Inferior parietal cortex (tissue), 1 donor: ENCODE measurements around the gene KIAA1755.

Experiments
- DNase-seq: peaks from one replicate; pipeline ENCODE4 v3.0.0-alpha.2; 2016; ENCODE audit errors: extremely low spot score

Gene KIAA1755

DNA sequence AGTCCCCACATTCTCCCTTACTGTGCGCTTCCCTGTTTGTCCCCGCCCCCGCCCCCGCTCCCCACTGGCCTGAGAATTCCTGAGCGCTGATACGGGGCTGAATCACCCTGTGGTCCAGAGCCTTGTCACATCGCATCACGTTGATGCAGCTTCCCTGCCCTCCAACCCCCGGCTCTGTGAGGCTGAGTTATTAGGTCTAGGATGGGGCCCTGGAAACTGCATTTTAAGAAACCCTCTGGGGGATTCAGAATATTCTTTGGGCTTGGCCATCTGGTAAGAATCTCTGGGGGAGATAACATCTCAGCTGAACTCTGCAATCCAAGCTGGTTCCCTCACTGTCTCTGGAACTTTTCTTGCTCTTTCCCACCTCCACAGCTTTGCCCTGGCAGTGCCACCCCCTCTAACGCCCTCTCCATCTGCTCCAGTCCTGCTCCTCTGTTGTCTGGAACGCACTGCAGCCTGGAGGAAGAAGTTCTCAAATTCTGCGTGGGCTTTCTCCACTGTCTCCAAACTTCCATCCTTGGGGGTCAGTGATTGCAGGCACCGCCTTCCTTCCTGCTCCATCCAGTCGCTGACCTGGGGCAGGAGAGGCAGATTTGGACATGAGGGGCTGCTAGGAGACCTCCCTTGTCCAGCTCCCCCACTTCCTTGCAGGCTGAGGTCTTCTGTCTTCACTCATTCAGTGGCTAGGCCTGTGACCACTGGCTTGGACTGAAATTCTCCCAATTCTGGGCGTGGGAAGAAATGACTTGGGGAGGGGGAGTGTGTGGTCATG is 42.6 kb downstream of the KIAA1755 start:
- DNase-seq: no peak

DNA sequence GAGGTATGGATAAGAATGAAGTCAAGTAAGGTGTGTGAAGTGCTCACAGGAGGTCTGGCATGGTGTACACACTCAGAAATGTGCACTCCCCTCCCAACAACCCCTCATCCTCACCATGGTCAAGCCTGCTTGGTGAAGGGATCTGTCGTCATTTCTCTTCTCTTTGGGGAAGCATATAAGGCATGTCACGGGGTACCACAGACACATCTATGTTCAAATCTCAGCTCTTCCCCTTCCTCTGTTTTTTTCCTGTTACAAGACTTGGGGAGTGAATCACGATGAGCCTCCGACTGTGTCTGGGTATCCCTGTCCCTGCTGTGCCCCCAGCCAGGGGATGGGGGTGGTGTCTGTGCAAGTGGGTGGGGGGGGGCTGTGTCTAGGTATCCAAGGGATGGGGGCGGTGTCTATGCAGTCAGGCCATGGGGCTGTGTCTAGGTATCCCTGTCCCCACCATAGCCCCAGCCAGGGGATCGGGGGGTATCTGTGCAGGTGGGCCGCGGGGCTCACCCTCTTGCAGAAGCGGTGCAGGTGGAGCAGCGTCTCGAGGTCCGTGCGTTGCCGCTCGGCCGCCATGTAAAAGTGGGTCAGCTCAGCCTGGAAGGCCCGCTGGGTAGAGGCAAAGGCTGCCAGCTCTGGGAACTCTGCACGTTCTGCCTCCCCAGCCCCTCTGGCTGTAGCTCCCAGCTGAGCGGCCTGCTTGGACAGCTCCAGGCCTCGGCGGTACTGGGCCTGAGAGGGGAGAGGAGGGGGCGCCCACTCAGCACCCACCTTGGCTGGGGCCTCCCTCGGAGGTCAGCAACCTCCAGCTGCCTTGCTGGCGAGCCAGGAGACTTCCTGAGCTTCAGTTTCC is 43.6 kb downstream of the KIAA1755 start:
- no peak for DNase-seq

DNA sequence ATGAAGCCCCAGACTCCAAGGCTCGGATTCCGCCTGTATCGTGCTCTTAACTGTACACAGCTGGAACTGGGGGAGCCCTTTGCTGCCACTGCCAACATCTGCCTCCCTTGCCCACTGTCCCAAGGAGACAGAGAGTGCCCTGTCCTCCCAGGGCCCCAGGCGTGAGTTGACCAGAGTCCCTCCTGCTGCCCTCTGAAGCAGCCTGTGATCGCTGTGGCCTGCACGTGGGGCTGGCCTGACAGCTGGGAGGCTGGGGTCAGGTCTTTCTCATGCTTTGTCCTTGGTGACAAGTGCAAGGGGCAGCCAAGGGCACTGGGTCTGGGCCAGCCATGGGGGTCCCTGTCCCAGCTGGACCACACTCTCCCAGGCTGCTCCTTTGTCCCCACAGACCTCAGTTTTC is 44.3 kb downstream of the KIAA1755 start:
- DNase-seq: no peak

DNA sequence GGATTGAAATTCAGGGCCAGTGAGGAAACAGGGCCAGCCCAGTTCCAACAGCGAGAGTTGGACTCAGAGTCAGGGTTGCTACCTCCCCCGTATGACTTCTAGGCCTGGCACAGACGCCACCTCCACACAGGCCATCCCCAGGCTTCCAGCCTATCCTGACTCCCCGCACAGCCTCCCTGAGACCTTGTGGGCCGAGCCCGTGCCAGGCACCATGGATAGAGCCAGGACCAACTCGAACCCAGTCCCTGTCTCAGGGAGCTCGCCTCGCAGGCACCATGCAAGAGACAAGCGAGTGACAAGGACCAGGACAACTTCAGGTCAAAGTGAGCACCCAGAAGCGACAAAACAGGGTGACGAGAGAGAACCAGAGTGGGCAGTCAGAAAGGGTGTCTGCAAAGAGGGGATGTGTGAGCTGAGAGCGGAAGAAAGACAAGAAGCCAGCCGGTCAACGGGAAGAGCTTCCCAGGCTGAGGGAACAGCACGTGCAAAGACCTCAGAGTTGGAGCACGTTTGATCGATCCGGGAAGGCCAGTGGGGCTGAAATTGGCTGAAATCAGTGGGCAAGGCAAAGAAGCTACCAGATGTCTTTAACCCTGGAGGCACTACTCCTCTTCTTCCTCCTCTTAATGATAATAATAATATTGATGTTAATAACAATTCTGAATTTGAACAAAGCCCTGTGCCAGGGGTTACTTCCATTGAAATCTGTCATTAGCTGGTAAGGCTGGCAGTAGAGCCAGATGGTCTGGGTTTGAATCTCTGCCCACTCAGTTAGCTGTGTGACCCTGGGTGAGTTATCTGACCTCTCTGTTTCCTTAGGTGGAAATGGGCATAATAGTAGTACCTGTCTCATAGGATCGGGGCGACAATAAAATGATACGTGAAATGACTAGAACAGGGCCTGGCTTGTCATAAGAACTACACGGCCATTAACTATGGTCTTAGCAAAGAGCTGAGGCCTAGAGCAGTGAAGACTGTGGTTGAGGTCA is 45.0 kb downstream of the KIAA1755 start:
- DNase-seq: no peak

DNA sequence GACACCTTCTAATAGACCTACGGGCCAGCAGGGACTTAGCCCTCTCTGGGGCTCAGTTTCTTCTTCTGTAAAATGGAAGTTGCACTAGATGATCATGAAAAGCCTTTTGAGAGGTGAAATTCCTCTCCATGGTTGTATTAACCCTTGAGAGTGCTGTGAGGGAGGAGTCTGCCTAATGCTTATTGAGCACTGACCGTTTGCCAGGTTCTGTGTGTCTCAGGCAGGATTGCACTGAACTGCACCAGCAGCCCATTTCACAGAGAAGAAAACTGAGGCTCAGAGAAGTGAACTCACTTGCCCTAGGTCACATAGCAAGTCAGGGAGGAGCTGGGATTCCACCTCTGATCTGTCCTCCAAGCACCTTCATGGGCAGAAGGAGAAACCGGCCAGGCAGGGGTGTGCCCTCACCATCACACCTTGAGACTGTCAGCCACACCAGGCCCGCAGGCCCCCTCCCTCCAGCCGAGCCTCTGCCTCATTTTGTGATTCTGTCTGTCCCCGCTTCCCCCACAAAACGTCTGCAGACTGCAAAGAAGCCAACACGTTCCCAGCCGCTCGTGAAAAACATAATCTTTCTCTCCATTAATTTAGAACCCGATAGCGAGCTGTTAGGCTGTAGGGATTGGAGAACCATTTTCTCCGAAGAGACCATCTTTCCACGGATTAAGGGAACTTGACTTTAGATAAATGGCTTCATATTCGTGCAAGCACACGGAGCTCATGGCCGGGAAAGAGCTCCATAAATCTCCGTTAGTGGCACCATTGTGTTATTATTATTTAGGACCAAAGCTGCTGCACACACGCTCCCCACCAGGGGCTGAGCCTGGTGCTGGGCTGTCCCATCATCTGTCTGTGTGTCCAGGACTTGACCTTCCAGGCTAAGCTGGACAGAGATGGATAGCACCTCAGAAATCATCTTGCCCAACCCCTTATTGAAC is 46.0 kb downstream of the KIAA1755 start:
- DNase-seq: no peak

DNA sequence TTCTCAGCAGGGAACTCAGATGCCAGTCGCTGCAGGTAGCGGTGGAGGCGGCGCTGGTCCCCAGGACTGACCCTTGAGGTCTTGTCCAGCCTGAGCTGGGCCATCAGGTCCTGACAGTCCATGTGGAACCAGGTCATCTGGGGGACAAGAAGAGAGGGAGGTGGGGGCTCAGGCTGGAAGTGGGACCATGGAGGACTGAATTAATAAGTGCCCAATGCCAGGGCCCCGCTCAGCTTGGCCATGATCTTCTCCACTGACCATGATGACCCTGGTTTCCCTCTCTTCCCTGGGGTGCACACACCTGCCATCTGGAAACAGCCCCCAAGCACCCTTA is 47.0 kb downstream of the KIAA1755 start:
- no peak for DNase-seq

DNA sequence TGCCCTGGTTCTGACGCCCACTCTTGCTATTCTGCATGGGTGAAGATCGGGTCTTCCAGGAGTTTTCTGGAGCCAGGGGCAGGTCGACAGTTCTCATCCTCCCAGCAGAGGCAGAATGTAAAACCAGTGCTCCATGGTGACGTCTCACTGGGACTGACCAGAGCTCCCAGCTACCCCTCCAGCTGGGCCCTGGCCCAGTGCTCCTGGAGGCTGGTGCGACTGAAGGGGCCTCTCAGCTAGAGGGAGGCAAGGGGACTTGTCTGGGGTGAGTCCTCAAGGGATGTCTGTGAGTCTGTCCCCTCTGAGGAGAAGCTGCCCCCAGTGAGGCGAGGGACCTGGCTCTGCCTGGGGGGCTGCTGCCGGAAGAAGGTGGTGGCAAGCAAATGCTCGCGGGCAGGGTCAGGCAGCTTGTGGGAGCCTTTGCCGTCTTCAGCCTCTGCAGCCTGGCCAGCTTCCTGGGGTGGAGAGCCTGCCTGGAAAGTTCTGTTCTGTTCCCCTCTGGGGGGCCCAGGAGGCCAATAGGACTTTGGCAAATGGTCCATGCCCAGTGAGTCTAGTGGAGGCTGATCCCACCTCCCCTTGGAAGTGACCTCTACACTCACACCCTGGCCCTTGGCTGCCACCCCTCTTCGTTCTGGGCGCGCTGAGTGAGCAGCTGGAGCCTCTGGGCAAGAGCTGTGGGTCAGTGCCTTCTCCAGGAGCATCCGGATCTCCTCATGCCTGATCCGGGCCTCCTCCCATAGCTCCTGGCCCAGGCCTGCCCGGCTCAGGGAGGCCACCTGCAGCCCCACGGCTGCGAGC is 47.5 kb downstream of the KIAA1755 start:
- DNase-seq: no peak

DNA sequence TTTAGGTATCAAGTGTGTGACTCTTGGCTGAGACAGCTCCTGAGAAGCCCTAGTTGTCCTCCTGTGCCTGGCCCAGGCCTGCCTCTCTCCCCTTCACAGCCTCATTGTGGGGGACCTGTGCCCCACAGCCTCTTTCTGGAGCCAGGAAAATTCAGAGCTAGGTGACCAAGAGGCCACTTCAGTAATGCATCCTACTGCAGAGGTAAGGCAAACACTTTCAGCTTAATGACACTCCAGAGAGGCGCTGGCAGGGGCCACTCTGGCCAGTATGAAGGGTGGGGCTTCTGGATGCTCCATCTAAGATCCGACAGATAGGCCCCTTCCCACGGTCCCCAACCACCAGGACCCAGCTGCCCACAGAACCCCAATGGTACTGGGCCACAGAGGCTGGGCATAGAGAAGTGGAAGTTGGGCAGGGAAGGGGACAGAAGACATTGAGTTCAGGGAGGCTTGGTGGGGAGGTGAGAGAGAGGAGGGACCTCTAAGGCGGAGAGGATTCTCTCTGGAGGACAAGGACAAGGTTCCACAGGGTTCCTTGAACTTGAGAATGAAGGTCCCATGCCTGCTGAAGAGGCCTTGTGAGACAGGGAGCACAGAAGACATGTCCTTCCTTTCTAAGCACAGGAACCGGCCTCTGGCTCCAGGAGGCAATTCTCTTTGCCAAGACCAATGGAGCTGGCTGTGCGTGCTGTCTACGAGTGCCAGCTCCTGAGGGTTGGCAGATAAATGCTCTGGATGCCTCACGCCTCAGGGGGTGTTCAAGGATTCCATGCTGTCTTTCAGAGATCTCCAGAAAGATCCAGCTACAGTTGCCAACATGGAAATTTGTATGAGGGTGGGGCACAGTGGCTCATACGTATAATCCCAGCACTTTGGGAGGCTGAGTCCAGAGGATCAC is 49.1 kb downstream of the KIAA1755 start:
- DNase-seq: no peak

DNA sequence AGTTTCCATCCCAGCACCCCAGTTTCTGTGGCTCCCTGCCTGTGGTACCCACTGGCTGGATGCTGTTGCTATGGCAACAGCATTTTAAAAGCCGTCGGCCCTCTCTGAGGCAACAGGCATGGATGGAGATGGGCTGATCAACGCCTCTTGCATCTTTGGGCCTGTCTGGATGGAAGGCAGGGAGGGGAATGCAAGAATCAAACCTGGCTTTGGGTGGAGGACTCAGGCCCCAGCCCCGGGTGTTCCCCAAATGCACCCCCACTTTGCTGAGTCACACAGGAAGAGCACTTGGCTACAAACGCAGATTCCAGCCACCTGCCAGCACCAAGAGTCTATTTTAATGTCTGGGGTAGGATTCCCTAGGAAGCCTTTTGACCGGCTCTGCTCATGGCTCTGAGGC is 49.8 kb downstream of the KIAA1755 start:
- no peak for DNase-seq

DNA sequence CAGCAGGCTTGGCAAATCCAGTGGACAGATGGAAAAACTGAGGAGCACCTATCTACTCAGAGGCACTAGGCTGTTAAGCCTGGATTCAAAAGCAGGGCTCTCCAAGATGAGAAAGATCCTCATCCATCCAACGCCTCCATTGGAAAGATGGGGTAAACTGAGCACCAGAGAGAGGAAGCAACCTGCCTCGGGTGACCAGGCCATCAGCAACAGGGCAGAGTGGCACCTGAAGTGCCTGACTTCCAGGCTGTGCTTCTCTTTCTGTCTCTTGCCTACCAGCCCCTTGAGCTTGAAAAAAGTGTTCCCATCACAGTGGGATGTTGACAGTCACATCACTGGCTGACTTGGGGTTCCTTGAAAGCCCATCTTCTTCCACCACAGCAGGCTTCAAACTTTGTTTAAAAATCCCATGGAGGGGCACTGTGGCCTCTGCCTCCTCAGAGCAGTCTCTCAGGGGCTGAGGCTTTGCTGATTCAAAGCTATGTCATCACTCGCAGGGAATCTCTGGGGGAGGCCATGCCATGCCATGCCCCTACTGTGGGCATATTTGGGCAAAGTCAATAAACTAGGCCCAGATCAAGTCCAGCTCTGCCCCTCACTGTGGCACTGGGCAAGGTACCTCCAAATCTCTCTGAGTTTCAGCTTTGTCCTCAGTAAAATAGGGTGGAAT is 50.7 kb downstream of the KIAA1755 start:
- no peak for DNase-seq

DNA sequence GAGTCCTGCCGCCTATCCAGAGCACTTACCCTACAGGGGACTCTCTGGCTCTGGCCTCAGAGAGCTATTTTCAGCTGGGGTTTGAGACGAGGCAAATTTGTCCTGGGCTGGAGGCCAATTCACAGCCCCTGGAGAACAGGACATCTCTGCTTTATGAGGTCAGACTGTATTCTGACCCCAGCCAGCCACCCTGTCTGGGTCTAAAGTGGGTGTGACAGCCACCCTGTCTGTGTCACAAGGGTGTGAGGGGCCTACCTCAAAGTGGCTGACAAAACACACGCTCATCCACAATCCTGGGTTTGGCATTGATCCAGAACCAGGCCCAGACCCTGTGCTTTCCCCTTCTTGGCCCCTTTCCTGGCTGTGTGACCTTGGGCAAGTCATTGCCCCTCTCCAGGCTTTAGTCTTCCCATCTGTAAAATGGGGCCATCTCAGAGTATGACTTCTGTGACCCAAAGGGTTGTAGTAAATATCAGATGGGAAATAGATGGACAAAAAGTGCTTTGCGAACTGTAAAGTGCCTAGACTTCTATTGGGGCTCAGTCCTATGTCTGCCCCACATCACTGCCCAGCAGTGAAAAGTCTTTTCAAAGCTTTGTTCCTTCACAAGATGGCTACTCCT is 51.4 kb downstream of the KIAA1755 start:
- no peak for DNase-seq

DNA sequence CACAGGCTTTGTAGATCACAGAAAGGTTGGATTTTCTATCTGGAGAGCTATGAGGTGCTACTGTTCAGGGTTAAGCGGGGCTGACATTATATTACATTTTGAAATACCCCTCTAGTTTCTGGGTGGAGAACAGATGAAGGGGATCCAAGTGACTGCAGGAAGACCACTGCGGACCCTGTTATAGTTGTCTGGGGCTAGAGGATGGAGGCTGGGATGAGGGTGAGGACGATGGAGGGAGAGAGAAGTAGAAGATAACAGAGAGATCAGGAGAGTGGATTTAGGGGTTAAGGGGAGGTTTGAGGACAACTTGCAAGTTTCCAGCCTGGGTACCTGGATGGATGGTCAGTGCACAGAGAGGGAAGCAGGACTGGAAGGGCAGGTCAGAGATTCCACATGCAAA is 52.0 kb downstream of the KIAA1755 start:
- DNase-seq: no peak

DNA sequence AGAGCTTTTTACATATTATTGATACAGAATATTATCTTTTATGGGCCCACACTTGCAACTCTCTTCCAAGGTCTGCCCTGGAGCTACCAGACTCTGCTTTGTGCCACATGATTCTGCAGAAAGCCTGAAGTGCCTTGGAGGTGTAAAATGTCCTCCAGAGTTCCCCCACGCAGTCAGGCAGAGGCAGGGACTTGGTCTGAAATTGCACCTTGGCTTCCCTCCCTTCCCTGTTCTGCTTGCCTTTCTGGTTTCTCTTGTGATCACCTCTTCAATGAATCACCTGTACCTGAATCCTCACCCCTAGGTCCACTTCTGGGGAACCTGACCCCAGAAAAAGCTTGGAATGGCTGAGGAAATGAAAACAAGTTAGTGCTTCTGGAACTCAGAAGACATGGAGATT is 52.4 kb downstream of the KIAA1755 start:
- DNase-seq: no peak

DNA sequence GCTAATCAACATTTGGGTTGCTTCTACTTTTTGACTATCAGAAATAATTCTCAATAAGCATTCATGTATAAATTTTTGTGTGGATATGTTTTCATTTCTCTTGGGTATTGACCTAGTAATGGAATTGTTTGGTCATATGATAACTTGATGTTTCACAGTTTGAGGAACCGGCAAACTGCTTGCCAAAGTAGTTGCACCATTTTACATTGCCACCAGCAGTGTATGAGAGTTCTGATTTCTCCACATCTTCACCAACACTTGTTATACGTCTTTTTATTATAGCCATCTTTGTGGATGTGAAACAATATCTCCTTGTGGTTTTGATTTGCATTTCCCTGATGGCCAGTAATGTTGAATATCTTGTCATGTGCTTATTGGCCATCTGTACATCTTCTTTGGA is 52.9 kb downstream of the KIAA1755 start:
- DNase-seq: no peak

DNA sequence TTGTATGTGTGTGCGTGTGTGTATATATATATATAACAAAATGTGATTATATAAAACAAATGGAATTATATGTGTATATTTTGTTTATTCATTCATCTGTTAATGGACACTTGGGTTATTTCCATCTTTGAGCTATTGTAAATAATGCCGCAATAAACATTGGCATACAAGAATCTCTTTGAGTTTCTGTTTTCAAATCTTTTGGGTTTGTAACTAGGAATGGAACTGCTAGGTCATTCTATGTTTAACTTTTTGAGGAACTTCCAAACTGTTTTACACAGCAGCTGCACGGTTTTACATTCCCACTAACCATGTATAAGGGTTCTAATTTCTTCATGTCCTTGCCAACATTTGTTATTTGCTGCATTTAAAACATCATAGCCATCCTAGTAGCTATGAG is 55.5 kb downstream of the KIAA1755 start:
- DNase-seq: no peak

DNA sequence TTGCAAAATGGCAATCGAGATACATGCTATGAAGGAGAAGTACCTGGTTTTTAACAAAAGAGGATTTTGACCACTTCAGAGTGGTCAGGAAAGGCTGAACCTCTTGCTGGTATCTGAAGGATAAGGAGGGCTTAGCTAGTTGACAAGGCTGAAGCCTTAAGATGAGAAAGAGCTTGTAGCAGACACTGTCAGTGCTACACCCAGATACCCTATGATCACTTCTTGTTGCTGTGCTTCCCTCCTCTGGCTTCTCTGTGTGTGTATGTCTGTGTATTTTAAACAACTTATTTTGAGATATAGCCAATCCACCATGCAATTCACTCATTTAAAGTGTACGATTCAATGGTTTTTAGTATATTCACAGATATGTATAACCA is 56.6 kb downstream of the KIAA1755 start:
- DNase-seq: no peak

DNA sequence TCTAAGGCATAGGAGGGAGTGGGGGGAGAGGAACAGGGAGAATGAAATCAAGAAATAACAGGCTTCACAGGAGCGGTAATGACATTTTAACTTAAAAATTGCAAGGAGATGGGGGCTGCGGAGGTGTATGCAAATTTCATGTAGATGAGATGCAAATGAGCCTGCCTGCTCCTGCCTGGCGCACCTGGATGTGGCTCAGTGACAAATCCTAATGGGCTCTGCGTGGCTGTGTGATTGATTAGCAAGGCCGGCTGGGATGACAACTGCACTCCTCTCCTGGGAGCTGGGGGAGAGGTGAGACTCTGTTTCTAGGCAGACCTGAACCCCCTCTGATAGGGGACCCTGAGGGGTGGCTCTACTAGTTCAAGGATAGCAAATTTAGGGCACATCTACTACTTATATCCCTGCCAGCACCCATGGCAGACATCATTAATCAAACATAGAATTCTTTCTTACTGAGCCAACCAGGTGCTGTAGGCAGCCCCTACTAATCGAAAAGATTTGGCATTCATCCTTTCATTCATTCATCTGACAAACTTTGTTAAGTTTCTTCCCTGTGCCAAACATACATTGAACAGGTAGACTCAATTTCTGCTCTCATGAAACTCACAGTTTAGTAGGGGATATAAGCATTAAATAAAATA is 57.1 kb downstream of the KIAA1755 start:
- DNase-seq: no peak

DNA sequence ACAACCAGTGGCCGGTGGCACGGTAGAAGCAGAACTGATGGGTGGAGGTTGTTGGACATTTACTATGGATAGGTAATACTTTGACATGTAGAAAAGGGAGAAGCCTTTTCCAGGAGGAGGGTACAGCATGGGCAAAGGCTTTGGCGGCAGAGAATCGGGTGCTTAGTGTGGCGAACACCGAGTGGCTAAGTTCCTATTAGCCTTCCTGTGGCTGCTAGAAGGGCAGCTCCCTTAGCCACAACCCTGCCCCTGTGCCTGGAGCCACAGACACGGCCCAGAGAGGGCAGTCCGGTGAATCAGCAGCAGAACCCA is 57.6 kb downstream of the KIAA1755 start:
- no peak for DNase-seq
